Gastrocnemius medialis (tissue), 4 donors: ENCODE measurements around the gene LMTK2.

ENCODE experiments used
- CTCF ChIP-seq, 5 experiments: fragments of 450-650 bp in 3 of 5; fragments of 200-600 bp in 2 of 5; sonication (generic) in 2 of 5; IDR thresholded peaks in 4 of 5; conservative IDR thresholded peaks in 1 of 5; 1 replicate in 4 of 5; 2 replicates in 1 of 5; pipeline ENCODE4 v1.5.1; 2016 to 2019; ENCODE audit warnings: antibody characterized with exemption in 5 of 5, mild to moderate bottlenecking in 3 of 5, moderate library complexity in 3 of 5
- POLR2A ChIP-seq, 2 donors: fragments of 450-650 bp; IDR thresholded peaks; one replicate each; pipeline ENCODE4 v1.6.1; 2017; ENCODE audit warnings: antibody characterized with exemption in 2 of 2, mild to moderate bottlenecking in 2 of 2, moderate library complexity in 2 of 2

DNA sequence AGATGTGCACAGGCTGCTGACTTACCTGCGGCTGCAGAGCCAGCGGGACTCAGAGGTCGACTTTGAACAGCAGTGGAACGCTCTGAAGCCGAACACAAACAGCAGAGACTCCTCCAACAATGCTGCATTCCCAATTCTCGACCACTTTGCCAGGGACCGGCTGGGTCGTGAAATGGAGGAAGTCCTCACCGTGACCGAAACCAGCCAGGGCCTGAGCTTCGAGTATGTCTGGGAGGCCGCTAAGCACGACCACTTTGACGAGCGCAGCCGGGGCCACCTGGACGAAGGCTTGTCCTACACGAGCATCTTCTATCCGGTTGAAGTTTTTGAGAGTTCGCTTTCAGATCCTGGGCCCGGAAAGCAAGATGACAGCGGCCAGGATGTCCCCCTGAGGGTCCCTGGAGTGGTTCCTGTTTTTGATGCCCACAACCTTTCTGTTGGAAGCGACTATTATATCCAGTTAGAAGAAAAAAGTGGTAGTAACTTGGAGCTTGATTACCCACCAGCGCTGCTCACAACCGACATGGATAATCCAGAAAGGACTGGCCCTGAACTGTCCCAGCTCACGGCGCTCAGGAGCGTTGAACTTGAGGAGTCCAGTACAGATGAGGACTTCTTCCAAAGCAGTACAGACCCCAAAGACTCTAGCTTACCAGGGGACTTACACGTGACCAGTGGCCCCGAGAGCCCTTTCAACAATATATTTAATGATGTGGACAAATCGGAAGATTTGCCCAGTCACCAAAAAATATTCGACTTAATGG lies 85.2 kb downstream of the LMTK2 start:
- TF ChIP-seq CTCF (IDR thresholded peaks at IDR 0.05 in 4 of 5, conservative IDR thresholded peaks at IDR 0.05 in 1 of 5) (no peak), POLR2A (IDR thresholded peaks at IDR 0.05) (no peak)
